ENCODE data around the gene NDUFB3.

NDUFB3 gene

GRCh38 chr2:201118121-201118960 is 46.5 kb downstream of the NDUFB3 start (continued):
- TF ChIP-seq PRDM6 (tag by site-specific recombination; IDR thresholded peaks at IDR 0.05), result peak; percentile 85
- TF ChIP-seq SALL2 (tag by site-specific recombination; IDR thresholded peaks at IDR 0.05; ENCODE audit: borderline replicate concordance), result no peak
- TF ChIP-seq ZNF843 (tag by site-specific recombination; IDR thresholded peaks at IDR 0.05), result peak; percentile 74; the same call in 1 of the 2 replicates
- 0 out of 2 replicates have a peak, but pooled peaks have one; percentile 11 for TF ChIP-seq INSM2 (tag by site-specific recombination; IDR thresholded peaks at IDR 0.05)
- TF ChIP-seq ZNF223 (tag by site-specific recombination; IDR thresholded peaks at IDR 0.05), result no peak
- TF ChIP-seq ZNF394 (tag by site-specific recombination; IDR thresholded peaks at IDR 0.05; ENCODE audit: borderline replicate concordance), result peak; percentile 62
- no peak for TF ChIP-seq OVOL3 (tag by site-specific recombination; IDR thresholded peaks at IDR 0.05)
- TF ChIP-seq ZNF629 (tag by site-specific recombination; IDR thresholded peaks at IDR 0.05), result no peak; the same call in 1 of the 2 replicates
- TF ChIP-seq ZBTB11 (tag by site-specific recombination; conservative IDR thresholded peaks at IDR 0.05; ENCODE audit: low read depth), result peak; percentile 35
- peak; percentile 10; the same call in 1 of the 2 replicates for TF ChIP-seq ZSCAN30 (tag by site-specific recombination; IDR thresholded peaks at IDR 0.05)
- TF ChIP-seq HOXD13 (CRISPR knock-in tag; IDR thresholded peaks at IDR 0.05; ENCODE audit: borderline replicate concordance), result no peak
- peak; percentile 90 for TF ChIP-seq PRDM10 (tag by site-specific recombination; IDR thresholded peaks at IDR 0.05)
- no peak for TF ChIP-seq ZNF658 (tag by site-specific recombination; IDR thresholded peaks at IDR 0.05)
- TF ChIP-seq MEIS1 (CRISPR knock-in tag; IDR thresholded peaks at IDR 0.05; ENCODE audit: borderline replicate concordance), result no peak
- no peak for TF ChIP-seq ZNF324 (tag by site-specific recombination; IDR thresholded peaks at IDR 0.05)
- no peak for TF ChIP-seq ZNF623 (tag by site-specific recombination; IDR thresholded peaks at IDR 0.05)
- TF ChIP-seq ZNF19 (tag by site-specific recombination; IDR thresholded peaks at IDR 0.05; ENCODE audit: low read depth), result no peak
- TF ChIP-seq ZNF311 (tag by site-specific recombination; IDR thresholded peaks at IDR 0.05; ENCODE audit: borderline replicate concordance), result no peak
- peak; percentile 98 for TF ChIP-seq SCRT1 (tag by site-specific recombination; IDR thresholded peaks at IDR 0.05; ENCODE audit: borderline replicate concordance)
- TF ChIP-seq ZBTB7A (tag by site-specific recombination; IDR thresholded peaks at IDR 0.05; ENCODE audit: low read depth), result no peak
- TF ChIP-seq SCRT2 (tag by site-specific recombination; IDR thresholded peaks at IDR 0.05), result peak; percentile 99
- TF ChIP-seq KLF9 (tag by site-specific recombination; IDR thresholded peaks at IDR 0.05; ENCODE audit: low read depth), result peak; percentile 36; the same call in 1 of the 2 replicates
- TF ChIP-seq ZNF488 (tag by site-specific recombination; IDR thresholded peaks at IDR 0.05), result no peak
- TF ChIP-seq ZBTB17 (tag by site-specific recombination; IDR thresholded peaks at IDR 0.05), result peak; percentile 73
- no peak for TF ChIP-seq ZNF184 (tag by site-specific recombination; IDR thresholded peaks at IDR 0.05)
- 0 out of 2 replicates have a peak, but pooled peaks have one; percentile 34 for TF ChIP-seq ZBTB48 (tag by site-specific recombination; IDR thresholded peaks at IDR 0.05)
- TF ChIP-seq ZNF830 (tag by site-specific recombination; IDR thresholded peaks at IDR 0.05; ENCODE audit: low read depth), result no peak
- TF ChIP-seq ZNF341 (tag by site-specific recombination; IDR thresholded peaks at IDR 0.05; ENCODE audit: low read depth), result peak; percentile 91

Measured in HEK293 (cell line).